OCI-LY3 (cell line): ENCODE results near the gene GPX8.

Experiments
- EZH2phosphoT487 ChIP-seq: fragments of 200-600 bp; shearing (Covaris generic); IDR thresholded peaks from 2 replicates; pipeline ENCODE4 v1.6.1; 2018; ENCODE audit warnings: antibody characterized with exemption, mixed run types, low read depth
- TF ChIP-seq, protein P1 (sequence below): fragments of 200-600, 300-600 bp; sonication (generic); IDR thresholded peaks from 2 replicates; pipeline ENCODE4 v1.5.1; 2014; ENCODE audit warnings: antibody characterized with exemption, low read length, low read depth

DNA sequence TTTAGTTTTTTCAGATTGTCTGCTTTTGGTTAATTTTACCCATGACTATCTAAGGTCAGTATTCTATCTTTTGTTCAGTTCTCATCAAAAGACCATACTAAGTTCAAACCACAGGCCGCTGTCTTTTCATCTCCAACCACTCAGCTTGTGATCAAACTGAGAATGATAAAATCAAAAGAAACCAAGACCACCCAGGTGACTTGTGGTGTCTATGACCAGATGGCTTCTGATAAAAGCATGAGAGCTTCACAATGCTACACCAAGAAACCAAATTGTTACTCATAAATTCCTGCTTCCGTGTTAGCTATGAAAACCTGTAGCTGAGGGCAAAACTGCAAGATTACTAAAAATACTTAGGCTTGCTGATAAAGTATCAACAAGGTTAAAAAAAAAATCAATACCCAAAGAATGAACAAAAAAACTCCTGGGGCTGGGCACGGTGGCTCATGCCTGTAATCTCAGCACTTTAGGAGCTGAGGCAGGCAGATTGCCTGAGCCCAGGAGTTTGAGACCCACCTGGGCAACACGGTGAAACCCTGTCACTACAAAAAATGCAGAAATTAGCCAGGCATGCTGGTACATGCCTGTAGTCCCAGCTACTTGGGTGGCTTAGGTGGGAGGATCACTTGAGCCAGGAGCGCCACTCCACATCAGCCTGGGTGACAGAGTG is 25.8 kb upstream of the GPX8 start:
- TF ChIP-seq, protein P1, sequence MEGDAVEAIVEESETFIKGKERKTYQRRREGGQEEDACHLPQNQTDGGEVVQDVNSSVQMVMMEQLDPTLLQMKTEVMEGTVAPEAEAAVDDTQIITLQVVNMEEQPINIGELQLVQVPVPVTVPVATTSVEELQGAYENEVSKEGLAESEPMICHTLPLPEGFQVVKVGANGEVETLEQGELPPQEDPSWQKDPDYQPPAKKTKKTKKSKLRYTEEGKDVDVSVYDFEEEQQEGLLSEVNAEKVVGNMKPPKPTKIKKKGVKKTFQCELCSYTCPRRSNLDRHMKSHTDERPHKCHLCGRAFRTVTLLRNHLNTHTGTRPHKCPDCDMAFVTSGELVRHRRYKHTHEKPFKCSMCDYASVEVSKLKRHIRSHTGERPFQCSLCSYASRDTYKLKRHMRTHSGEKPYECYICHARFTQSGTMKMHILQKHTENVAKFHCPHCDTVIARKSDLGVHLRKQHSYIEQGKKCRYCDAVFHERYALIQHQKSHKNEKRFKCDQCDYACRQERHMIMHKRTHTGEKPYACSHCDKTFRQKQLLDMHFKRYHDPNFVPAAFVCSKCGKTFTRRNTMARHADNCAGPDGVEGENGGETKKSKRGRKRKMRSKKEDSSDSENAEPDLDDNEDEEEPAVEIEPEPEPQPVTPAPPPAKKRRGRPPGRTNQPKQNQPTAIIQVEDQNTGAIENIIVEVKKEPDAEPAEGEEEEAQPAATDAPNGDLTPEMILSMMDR = no peak
- no peak for TF ChIP-seq EZH2phosphoT487
